HCT116 (cell line): Measurements from ENCODE around the gene KRT86. TPM values are rescaled to one million over a fixed set of nuclear protein-coding genes. Genes with fewer than 3 reads are reported as not detected.

ENCODE experiments used
- ATAC-seq: fragments of 200-7000 bp; cut with Tn5 transposase; 2 replicates; pipeline ENCODE4 v1.9.1; 2020; ENCODE audit warnings: mild to moderate bottlenecking, moderate library complexity
- BruUV-seq: library from RNA; stranded (reverse); fragments of 400-500 nt; replicated peaks from 2 replicates; lab custom pipeline; 2021; lab: Mats Ljungman, UMichigan
- CTCF ChIA-PET: fragments of 300-600 bp; sonication (Branson Sonifier 250); formaldehyde crosslinking; loops from one replicate; lab custom pipeline; 2021; ENCODE audit warnings: antibody characterized with exemption; lab: Charles Lee
- POLR2A ChIA-PET: fragments of 300-600, 350-600 bp; sonication (Branson Sonifier 250); formaldehyde crosslinking; loops from one replicate; lab custom pipeline; 2021; ENCODE audit warnings: antibody characterized with exemption; lab: Charles Lee
- RAD21 ChIA-PET, 2 experiments: fragments of 300-600 bp; sonication (Branson Sonifier 250); formaldehyde crosslinking; loops; one replicate each; lab custom pipeline; 2023; ENCODE audit warnings: low total read pairs in 2 of 2; ENCODE audit not compliant: uncharacterized antibody in 2 of 2, unreplicated experiment in 2 of 2, low non-redundant PET in 1 of 2; lab: Charles Lee
- DNase-seq: peaks from one replicate; pipeline ENCODE4 v3.0.0-alpha.2; 2010; ENCODE audit warnings: low read depth, low spot score
- H2AFZ ChIP-seq: fragments of 200-600 bp; shearing (Covaris generic), sonication (generic); 2 replicates; pipeline ENCODE4 v1.6.1; 2017; ENCODE audit warnings: low read depth, mixed run types, mixed read lengths, antibody characterized with exemption, low read length; ENCODE audit not compliant: poor library complexity, severe bottlenecking
- H3K27ac ChIP-seq: 2 replicates; pipeline ENCODE4 v1.5.1; 2012; ENCODE audit warnings: low read depth, low read length
- H3K27me3 ChIP-seq: fragments of 200-600 bp; sonication (generic); 2 replicates; pipeline ENCODE4 v1.6.1; 2016; ENCODE audit warnings: mixed run types, low read length, mixed read lengths; ENCODE audit not compliant: insufficient read depth
- H3K36me3 ChIP-seq, 2 experiments: fragments of 200-500 bp in 1 of 2; fragments of 200-600 bp in 1 of 2; sonication (Bioruptor generic) in 1 of 2; sonication (generic) in 1 of 2; 2 replicates each; pipeline versions ENCODE4 v1.5.1 to v1.6.1; 2014 to 2016; ENCODE audit warnings: low read length in 2 of 2, inconsistent platforms in 1 of 2, mixed read lengths in 1 of 2, mixed run types in 1 of 2; ENCODE audit not compliant: insufficient read depth in 2 of 2, control insufficient read depth in 1 of 2
- H3K4me1 ChIP-seq, 2 experiments: fragments of 200-600 bp in 1 of 2; sonication (generic) in 1 of 2; 2 replicates each; pipeline versions ENCODE4 v1.5.1 to v1.6.1; 2012 to 2017; ENCODE audit warnings: low read length in 2 of 2, inconsistent platforms in 1 of 2, mild to moderate bottlenecking in 1 of 2, mixed read lengths in 1 of 2, mixed run types in 1 of 2, moderate library complexity in 1 of 2; ENCODE audit not compliant: insufficient read depth in 2 of 2, control insufficient read depth in 1 of 2
- H3K4me2 ChIP-seq: fragments of 200-600 bp; sonication (generic); 2 replicates; pipeline ENCODE4 v1.6.1; 2017; ENCODE audit warnings: mixed run types, low read length, mixed read lengths
- H3K4me3 ChIP-seq, 2 experiments: fragments of 200-600 bp in 1 of 2; sonication (generic) in 1 of 2; replicated peaks in 1 of 2; 2 replicates each; pipeline ENCODE4 v1.5.1; 2011 to 2016; ENCODE audit warnings: low read length in 2 of 2, control low read depth in 1 of 2, low read depth in 1 of 2, mild to moderate bottlenecking in 1 of 2, mixed read lengths in 1 of 2, mixed run types in 1 of 2
- H3K79me2 ChIP-seq: fragments of 200-600 bp; sonication (generic); 2 replicates; pipeline ENCODE4 v1.6.1; 2017; ENCODE audit warnings: mild to moderate bottlenecking, mixed run types, low read length, moderate library complexity, mixed read lengths; ENCODE audit not compliant: insufficient read depth
- H3K9ac ChIP-seq: fragments of 200-600 bp; sonication (generic); 2 replicates; pipeline ENCODE4 v1.6.1; 2016; ENCODE audit warnings: low read length, mixed read lengths
- H3K9me2 ChIP-seq: fragments of 200-600 bp; sonication (generic), shearing (Covaris generic); 2 replicates; pipeline ENCODE4 v1.6.1; 2017; ENCODE audit warnings: mixed run types, mild to moderate bottlenecking, moderate library complexity; ENCODE audit not compliant: insufficient read depth
- H3K9me3 ChIP-seq, 2 experiments: fragments of 200-500 bp in 1 of 2; fragments of 200-600 bp in 1 of 2; sonication (Bioruptor generic) in 1 of 2; sonication (generic) in 1 of 2; 2 replicates each; pipeline ENCODE4 v1.6.1; 2014 to 2017; ENCODE audit warnings: low read length in 2 of 2, mixed read lengths in 2 of 2, inconsistent platforms in 1 of 2, low read depth in 1 of 2, mild to moderate bottlenecking in 1 of 2, mixed run types in 1 of 2, moderate library complexity in 1 of 2; ENCODE audit not compliant: control insufficient read depth in 1 of 2, insufficient read depth in 1 of 2
- H4K20me1 ChIP-seq: fragments of 200-600 bp; sonication (generic), shearing (Covaris generic); 2 replicates; pipeline ENCODE4 v1.6.1; 2017; ENCODE audit warnings: mixed run types, mild to moderate bottlenecking, moderate library complexity; ENCODE audit not compliant: insufficient read depth
- CBX3 ChIP-seq: IDR thresholded peaks from 2 replicates; pipeline ENCODE4 v1.6.1; 2012; ENCODE audit warnings: low read depth
- EGR1 ChIP-seq: IDR thresholded peaks from 2 replicates; pipeline ENCODE4 v1.6.1; 2012; ENCODE audit warnings: low read depth
- EZH2 ChIP-seq: fragments of 200-600 bp; sonication (generic); IDR thresholded peaks from 2 replicates; pipeline ENCODE4 v1.6.1; 2017; ENCODE audit warnings: antibody characterized with exemption, mixed run types
- FOSL1 ChIP-seq: IDR thresholded peaks from 2 replicates; pipeline ENCODE4 v1.6.1; 2012; ENCODE audit warnings: low read depth
- RAD21 ChIP-seq: IDR thresholded peaks from 2 replicates; pipeline ENCODE4 v1.6.1; 2012; ENCODE audit warnings: low read depth, mild to moderate bottlenecking
- TCF7L2 ChIP-seq: IDR thresholded peaks from 2 replicates; pipeline ENCODE4 v1.7.0; 2011; ENCODE audit warnings: borderline replicate concordance, inconsistent platforms; ENCODE audit not compliant: insufficient read depth, insufficient read length; ENCODE audit errors: extremely low read depth
- ZBTB33 ChIP-seq: IDR thresholded peaks from 2 replicates; pipeline ENCODE4 v1.6.1; 2011; ENCODE audit warnings: mild to moderate bottlenecking, low read length, moderate library complexity; ENCODE audit not compliant: insufficient replicate concordance; ENCODE audit errors: extremely low read depth
- ZNF274 ChIP-seq: fragments of 200-500 bp; sonication (Bioruptor generic); IDR thresholded peaks from 2 replicates; pipeline ENCODE4 v1.6.1; 2014; ENCODE audit warnings: mild to moderate bottlenecking, low read depth, low read length, inconsistent platforms
- intact Hi-C: fragments of 100-400 bp; cut with micrococcal nuclease; formaldehyde crosslinking; loops from 2 replicates; pipeline ENCODE4 v1.10.0; 2022
- total RNA-seq: library from RNA; stranded (reverse); gene quantifications from one replicate; pipeline ENCODE4 v1.2.1, GENCODE V29; 2021; ENCODE audit not compliant: unreplicated experiment

Gene KRT86
- total RNA-seq, 1 experiment from 2014 or later: 1.5 TPM

GRCh38 chr12:52268212-52268611 lies 6.2 kb upstream of the KRT86 start:
- ChIA-PET RAD21 (no interaction called here), POLR2A (no interaction called here), CTCF (interaction anchor here (0.6 kb wide), 1 partner anchor 15 kb away, joined by 3 read pairs; no protein-coding TSS in a partner anchor)
- no peak overlapping the region for H3K4me3 ChIP-seq
- no peak overlapping the region for H3K27ac ChIP-seq
- no peak for TF ChIP-seq EGR1
- no peak for TF ChIP-seq EZH2
- TF ChIP-seq ZNF274: no peak
- TF ChIP-seq TCF7L2: no peak
- BruUV-seq: no TSS peak
- no peaks in the 10 kb centered on the region for H3K9me2 ChIP-seq
- no peaks in the 10 kb centered on the region for H3K79me2 ChIP-seq
- intact Hi-C loops: no loop called here
- no peaks in the 10 kb centered on the region for H3K9me3 ChIP-seq
- H3K27me3 ChIP-seq: no peaks in the 10 kb centered on the region
- no peaks in the 10 kb centered on the region for H3K4me1 ChIP-seq
- H3K4me2 ChIP-seq: no peak overlapping the region
- no peaks in the 10 kb centered on the region for H3K36me3 ChIP-seq
- ATAC-seq (no peak), DNase-seq (no peak)
- H2AFZ ChIP-seq: no peak overlapping the region
- no peaks in the 10 kb centered on the region for H4K20me1 ChIP-seq
- H3K9ac ChIP-seq: no peak overlapping the region

GRCh38 chr12:52270541-52271070 lies 3.8 kb upstream of the KRT86 start:
- TF ChIP-seq FOSL1: no peak
- no peak for TF ChIP-seq RAD21
- no peak for TF ChIP-seq CBX3
- TF ChIP-seq ZBTB33: no peak
- TF ChIP-seq, all 23 proteins: peak for 0
- Histone ChIP-seq H2AFZ (no peak overlapping the region), H3K27me3 (no peaks in the 10 kb centered on the region), H3K36me3 (no peaks in the 10 kb centered on the region), H3K4me1 (no peaks in the 10 kb centered on the region), H3K9ac (no peak overlapping the region), H4K20me1 (no peaks in the 10 kb centered on the region), H3K9me3 (no peaks in the 10 kb centered on the region), H3K4me3 (no peak overlapping the region), H3K9me2 (no peaks in the 10 kb centered on the region), H3K27ac (no peak overlapping the region), H3K4me2 (no peak overlapping the region), H3K79me2 (no peaks in the 10 kb centered on the region)
- no peak for ATAC-seq
- ChIA-PET CTCF (interaction anchor here (0.9 to 2.8 kb wide), 2 partner anchors 8 to 55 kb away, joined by 3 to 20 read pairs; no protein-coding TSS in a partner anchor), RAD21 (no interaction called here), POLR2A (interaction anchor here (3.8 kb wide), 1 partner anchor 9 kb away, joined by 17 read pairs; no protein-coding TSS in a partner anchor)
- intact Hi-C loops: no loop called here
- DNase-seq: no peak
- BruUV-seq: no TSS peak
